Hepatocyte (in vitro differentiated cells): Measurements from ENCODE around the gene TBC1D2.

ENCODE experiments used
- EZH2 ChIP-seq: fragments of 200-600 bp; sonication (generic); IDR thresholded peaks from 2 replicates; pipeline ENCODE4 v1.6.1; 2016; ENCODE audit warnings: antibody characterized with exemption, mild to moderate bottlenecking, borderline replicate concordance
- TF ChIP-seq, protein P1 (sequence below): fragments of 200-600 bp; sonication (generic); IDR thresholded peaks from 2 replicates; pipeline ENCODE4 v1.5.1; 2016; ENCODE audit warnings: antibody characterized with exemption, mild to moderate bottlenecking; ENCODE audit not compliant: poor library complexity

DNA sequence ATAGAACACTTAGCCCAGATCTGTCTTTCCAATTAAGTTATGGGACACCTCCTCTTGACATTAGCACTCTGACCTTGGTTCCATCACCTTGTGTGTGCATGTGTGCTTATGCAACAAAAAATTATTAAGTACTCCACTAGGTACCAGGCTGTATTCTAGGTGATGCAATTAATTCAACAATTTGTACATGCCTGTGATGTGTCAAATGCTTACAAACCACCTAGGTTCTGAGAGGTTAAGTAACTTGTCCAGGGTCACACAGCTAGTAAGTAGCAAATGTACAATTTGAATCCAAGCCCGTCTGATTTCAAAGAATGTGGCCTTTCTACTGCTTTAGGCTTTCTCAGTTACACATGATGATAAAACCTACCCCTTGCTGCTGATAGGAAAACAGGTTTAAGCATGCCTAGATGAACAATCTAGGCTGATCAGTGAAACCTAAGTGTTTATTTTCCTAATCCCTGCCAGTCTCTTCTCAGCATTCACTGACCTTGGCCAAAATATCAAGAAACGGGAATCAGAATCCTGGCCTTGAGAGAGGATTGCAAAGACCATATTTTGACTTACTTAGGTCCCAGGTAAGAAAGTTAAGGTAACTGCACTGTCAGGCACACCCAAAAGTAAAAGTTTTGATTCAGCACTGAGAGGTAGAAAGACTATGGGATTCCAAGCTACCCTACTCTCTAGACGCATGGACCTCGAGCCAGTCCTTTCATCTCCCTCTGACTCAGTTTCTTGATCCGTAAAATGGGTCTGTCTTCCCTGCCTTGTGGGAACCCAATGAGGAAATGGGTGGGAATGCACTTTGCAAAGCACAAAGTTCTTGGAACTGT, 1.0 kb downstream of the TBC1D2 start:
- TF ChIP-seq, protein P1, sequence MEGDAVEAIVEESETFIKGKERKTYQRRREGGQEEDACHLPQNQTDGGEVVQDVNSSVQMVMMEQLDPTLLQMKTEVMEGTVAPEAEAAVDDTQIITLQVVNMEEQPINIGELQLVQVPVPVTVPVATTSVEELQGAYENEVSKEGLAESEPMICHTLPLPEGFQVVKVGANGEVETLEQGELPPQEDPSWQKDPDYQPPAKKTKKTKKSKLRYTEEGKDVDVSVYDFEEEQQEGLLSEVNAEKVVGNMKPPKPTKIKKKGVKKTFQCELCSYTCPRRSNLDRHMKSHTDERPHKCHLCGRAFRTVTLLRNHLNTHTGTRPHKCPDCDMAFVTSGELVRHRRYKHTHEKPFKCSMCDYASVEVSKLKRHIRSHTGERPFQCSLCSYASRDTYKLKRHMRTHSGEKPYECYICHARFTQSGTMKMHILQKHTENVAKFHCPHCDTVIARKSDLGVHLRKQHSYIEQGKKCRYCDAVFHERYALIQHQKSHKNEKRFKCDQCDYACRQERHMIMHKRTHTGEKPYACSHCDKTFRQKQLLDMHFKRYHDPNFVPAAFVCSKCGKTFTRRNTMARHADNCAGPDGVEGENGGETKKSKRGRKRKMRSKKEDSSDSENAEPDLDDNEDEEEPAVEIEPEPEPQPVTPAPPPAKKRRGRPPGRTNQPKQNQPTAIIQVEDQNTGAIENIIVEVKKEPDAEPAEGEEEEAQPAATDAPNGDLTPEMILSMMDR: no peak
- no peak for TF ChIP-seq EZH2
